Osteoblast (primary cell): Measurements from ENCODE around the gene ENGASE. TPM values are rescaled to one million over a fixed set of nuclear protein-coding genes. Genes with fewer than 3 reads are reported as not detected.

Experiments
- DNase-seq: peaks from one replicate; pipeline ENCODE4 v3.0.0; 2011; ENCODE audit warnings: low spot score, mixed read lengths; ENCODE audit not compliant: insufficient read length; ENCODE audit errors: missing footprints
- H2AFZ ChIP-seq: 2 replicates; pipeline ENCODE4 v1.6.0; 2011; ENCODE audit warnings: mild to moderate bottlenecking, low read length
- H3K27ac ChIP-seq: 2 replicates; pipeline ENCODE4 v1.5.1; 2011; ENCODE audit warnings: mild to moderate bottlenecking, low read depth, low read length, moderate library complexity
- H3K27me3 ChIP-seq: 2 replicates; pipeline ENCODE4 v1.6.0; 2012; ENCODE audit warnings: mild to moderate bottlenecking, control low read depth, inconsistent platforms, low read length, moderate library complexity; ENCODE audit not compliant: insufficient read depth
- H3K36me3 ChIP-seq: 2 replicates; pipeline ENCODE4 v1.5.1; 2011; ENCODE audit warnings: mild to moderate bottlenecking, low read length, control low read depth, moderate library complexity; ENCODE audit not compliant: insufficient read depth
- H3K4me1 ChIP-seq: 2 replicates; pipeline ENCODE4 v1.5.1; 2011; ENCODE audit warnings: mild to moderate bottlenecking, low read length, control low read depth, moderate library complexity; ENCODE audit not compliant: insufficient read depth
- H3K4me2 ChIP-seq: 2 replicates; pipeline ENCODE4 v1.6.0; 2011; ENCODE audit warnings: mild to moderate bottlenecking, low read length; ENCODE audit not compliant: insufficient read depth
- H3K4me3 ChIP-seq: fragments of 200-600 bp; sonication (generic); 3 replicates; pipeline ENCODE4 v1.5.1; 2012; ENCODE audit warnings: mild to moderate bottlenecking, low read length, inconsistent platforms; ENCODE audit not compliant: insufficient read depth
- H3K79me2 ChIP-seq: 2 replicates; pipeline ENCODE4 v1.6.0; 2012; ENCODE audit warnings: mild to moderate bottlenecking, low read length, control low read depth, inconsistent platforms; ENCODE audit not compliant: insufficient read depth
- H3K9me3 ChIP-seq: 2 replicates; pipeline ENCODE4 v1.5.1; 2011; ENCODE audit warnings: low read depth, low read length, control low read depth
- H4K20me1 ChIP-seq: 2 replicates; pipeline ENCODE4 v1.6.0; 2012; ENCODE audit warnings: mild to moderate bottlenecking, low read length, control low read depth; ENCODE audit not compliant: insufficient read depth
- total RNA-seq: library from RNA; depleted of rRNA; stranded (reverse); fragments of >200 nt; gene quantifications from 2 replicates; pipeline ENCODE4 v1.2.3, GENCODE V29; 2012
- TF ChIP-seq, protein P1 (sequence below): IDR thresholded peaks from 2 replicates; pipeline ENCODE4 v1.5.1; 2011; ENCODE audit warnings: mild to moderate bottlenecking, low read depth, low read length, moderate library complexity; ENCODE audit errors: extremely low read depth

The ENGASE gene
- total RNA-seq, 1 donor = 14.5 TPM

DNA sequence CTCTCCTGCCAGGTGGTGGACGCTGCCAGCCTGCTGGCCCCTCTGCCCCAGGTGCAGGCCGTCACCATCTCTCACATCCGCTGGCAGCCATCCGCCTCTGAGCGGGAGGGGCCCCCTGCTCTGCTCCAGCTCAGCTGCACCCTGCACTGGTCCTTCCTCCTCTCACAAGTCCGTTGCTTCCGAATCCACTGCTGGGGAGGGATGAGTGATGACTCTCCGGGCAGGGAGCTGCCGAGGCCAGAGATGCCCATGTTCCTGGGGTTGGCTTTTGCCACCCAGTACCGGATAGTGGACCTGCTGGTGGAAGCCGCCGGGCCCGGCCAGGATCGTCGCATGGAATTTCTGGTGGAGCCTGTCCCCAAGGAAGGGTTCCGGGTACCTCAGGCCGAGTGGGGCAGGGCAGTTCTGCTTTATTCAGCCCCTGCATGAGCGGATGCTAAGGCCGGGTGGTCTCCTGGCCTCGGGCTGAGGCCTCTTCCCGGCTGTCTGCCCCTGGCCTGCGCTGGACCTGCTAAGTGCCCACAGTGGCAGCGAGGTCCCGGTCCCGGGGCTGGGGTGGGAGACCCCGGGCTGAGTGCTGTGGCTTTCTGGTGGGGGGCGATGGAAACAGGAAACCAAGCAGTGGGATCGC, 11.4 kb downstream of the ENGASE start:
- Histone ChIP-seq H3K79me2 (no peaks in the 10 kb centered on the region), H3K4me1 (no peaks in the 10 kb centered on the region), H3K27ac (no peak overlapping the region), H3K27me3 (no peaks in the 10 kb centered on the region), H3K36me3 (peaks cover 5% of the 10 kb centered on the region), H2AFZ (no peak overlapping the region), H3K4me2 (no peak overlapping the region), H4K20me1 (peaks cover 27% of the 10 kb centered on the region), H3K9me3 (no peaks in the 10 kb centered on the region), H3K4me3 (no peak overlapping the region)
- TF ChIP-seq, protein P1, sequence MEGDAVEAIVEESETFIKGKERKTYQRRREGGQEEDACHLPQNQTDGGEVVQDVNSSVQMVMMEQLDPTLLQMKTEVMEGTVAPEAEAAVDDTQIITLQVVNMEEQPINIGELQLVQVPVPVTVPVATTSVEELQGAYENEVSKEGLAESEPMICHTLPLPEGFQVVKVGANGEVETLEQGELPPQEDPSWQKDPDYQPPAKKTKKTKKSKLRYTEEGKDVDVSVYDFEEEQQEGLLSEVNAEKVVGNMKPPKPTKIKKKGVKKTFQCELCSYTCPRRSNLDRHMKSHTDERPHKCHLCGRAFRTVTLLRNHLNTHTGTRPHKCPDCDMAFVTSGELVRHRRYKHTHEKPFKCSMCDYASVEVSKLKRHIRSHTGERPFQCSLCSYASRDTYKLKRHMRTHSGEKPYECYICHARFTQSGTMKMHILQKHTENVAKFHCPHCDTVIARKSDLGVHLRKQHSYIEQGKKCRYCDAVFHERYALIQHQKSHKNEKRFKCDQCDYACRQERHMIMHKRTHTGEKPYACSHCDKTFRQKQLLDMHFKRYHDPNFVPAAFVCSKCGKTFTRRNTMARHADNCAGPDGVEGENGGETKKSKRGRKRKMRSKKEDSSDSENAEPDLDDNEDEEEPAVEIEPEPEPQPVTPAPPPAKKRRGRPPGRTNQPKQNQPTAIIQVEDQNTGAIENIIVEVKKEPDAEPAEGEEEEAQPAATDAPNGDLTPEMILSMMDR = no peak
- peak; percentile 86 for DNase-seq

DNA sequence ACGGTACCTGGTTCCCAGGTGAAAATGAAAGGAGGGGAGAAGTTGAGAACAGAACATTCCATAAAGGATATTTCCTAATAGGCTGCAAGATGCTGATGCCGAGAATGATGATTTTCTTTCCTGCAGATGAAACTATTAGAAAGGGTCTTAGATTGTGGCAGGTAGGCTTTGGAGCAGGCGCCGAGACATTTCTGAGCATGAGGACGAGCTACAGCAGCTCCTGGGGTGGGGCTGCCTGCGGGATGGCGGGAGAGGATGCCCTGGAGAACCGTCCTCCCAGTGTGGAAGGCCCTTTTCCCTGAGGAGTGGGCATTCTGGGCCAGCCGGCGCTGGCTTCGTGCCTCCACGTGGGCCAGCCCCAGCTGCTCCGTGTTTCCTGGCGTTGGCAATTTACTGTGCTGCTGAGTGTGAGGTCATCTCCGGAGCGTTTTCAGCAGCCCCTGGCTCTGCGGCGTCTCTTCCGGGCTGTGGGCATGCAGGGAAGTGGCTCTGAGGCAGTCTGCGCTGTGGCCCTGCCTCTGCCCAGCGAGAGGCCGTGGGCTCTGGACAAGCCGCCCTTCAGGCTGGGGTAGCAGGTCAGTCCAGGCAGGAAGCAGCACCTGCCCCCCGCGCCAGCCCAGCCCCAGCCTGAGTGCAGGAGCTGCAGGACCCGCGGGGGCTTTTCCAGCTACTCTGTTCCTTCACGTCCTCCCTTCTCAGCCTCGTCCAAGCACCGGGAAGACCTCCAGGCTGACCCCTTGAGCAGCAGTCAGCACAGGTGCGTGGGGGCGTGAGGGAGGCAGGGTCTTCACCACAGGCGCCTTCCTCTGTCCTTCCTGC, 12.2 kb downstream of the ENGASE start:
- H2AFZ ChIP-seq = no peak overlapping the region
- no peaks in the 10 kb centered on the region for H3K79me2 ChIP-seq
- no peak overlapping the region for H3K4me3 ChIP-seq
- H3K27ac ChIP-seq = no peak overlapping the region
- no peaks in the 10 kb centered on the region for H3K27me3 ChIP-seq
- peaks cover 5% of the 10 kb centered on the region for H3K36me3 ChIP-seq
- peaks cover 27% of the 10 kb centered on the region for H4K20me1 ChIP-seq
- no peak overlapping the region for H3K4me2 ChIP-seq
- DNase-seq = peak; percentile 77
- no peaks in the 10 kb centered on the region for H3K4me1 ChIP-seq
- no peaks in the 10 kb centered on the region for H3K9me3 ChIP-seq
- TF ChIP-seq, protein P1 = no peak

DNA sequence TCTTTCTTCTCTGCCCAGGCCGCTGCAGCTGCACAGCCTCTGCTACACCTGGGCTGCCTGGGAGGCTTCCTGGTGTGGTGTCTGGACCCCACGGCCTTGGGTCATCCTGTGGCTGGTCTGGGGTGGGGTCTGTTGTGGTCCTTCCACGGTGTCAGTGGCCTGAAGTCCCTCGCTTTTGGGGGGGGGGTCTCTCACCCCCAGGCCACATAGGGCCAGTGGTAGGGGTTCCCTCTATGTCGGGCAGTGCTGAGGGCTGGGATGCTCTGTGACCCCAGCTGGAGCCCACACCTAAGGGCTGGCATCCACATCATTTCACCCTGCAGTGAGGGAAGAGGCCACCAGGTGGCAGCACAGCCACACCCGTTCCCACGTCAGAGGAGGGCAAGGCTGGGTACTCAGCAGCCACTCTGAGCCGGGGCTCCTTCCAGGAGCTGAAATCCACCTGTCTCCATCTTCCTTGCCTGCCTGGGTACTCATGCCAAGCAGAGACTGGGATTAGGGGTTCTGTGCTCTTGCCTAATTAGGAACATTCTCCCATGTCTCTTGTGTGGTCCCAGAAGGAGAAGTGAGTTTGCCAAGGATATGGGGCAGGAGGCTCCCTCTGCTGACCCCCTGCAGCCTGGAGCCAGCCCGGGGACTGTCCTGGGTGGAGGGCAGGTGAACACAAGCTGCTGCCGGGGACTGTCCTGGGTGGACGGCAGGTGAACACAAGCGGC, 13.0 kb downstream of the ENGASE start:
- Histone ChIP-seq H2AFZ (no peak overlapping the region), H3K4me2 (no peak overlapping the region), H3K36me3 (peaks cover 5% of the 10 kb centered on the region), H3K27ac (no peak overlapping the region), H3K27me3 (peaks cover 6% of the 10 kb centered on the region), H3K4me3 (no peak overlapping the region), H4K20me1 (peaks cover 26% of the 10 kb centered on the region), H3K9me3 (no peaks in the 10 kb centered on the region), H3K79me2 (no peaks in the 10 kb centered on the region), H3K4me1 (no peaks in the 10 kb centered on the region)
- TF ChIP-seq, protein P1 = peak; percentile 87
- DNase-seq = peak; percentile 99
